D721Med (cell line): ENCODE results near the gene ST14.

Source experiments
- DNase-seq: peaks from one replicate; pipeline ENCODE4 v3.0.0; 2011; ENCODE audit warnings: low spot score; ENCODE audit not compliant: insufficient read length
- FAIRE-seq: peaks from 2 replicates; lab custom pipeline; 2011; peaks lifted over from hg19 to GRCh38; lab: Jason Lieb, UNC
- CTCF ChIP-seq: IDR thresholded peaks from 2 replicates; pipeline ENCODE4 v1.5.1; 2012; ENCODE audit warnings: mild to moderate bottlenecking, control low read depth; ENCODE audit not compliant: insufficient read depth; ENCODE audit errors: missing control alignments

ST14 gene

GRCh38 chr11:130159657-130160497 is at the start of gene ST14:
TSS of gene ST14 (plus strand) at chr11:130159782. CDS start at chr11:130159980, 198 bp downstream.
- FAIRE-seq (no peak), DNase-seq (no peak)
- TF ChIP-seq CTCF, result no peak

- FAIRE-seq, result no peak
- TF ChIP-seq CTCF, result no peak
- no peak for DNase-seq
Measured at GRCh38 chr11:130110339-130111108, 49.1 kb upstream of the ST14 start.

DNA sequence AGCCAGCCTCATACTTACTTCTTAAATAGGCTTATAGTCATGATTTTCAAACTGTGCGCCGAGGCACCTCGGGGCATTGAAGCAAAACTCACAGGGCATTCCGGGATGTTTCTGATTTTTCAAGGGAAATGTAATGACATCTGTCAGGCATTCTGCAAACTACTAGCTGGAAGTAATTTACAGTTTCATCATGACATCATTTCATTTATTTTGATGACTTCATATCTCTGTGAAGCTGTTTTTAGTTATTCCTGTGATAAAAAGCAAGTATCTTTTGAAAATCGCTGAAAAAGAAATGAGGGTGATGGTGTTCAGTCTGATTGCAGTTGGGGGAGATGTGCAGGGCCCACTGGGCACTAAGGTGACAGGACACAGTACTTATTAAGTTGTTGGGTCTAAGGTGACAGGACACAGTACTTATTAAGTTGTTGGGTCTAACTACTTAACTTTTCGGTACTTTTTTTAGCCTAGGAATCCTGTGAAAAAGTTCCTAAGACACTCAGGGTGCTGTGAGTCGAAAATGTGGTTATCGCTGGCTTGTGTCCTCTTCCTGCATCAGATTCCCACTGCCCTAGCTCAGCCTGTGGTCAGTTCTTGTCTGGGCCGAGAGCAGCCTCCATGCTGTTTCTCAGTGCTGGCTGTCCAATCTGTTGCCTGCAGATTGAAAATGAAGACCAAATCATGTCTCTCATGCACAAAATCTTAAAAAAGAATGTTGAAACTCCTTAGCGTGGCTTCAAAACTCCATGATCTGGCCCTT is 47.3 kb upstream of the ST14 start:
- TF ChIP-seq CTCF, result no peak
- FAIRE-seq, result no peak
- DNase-seq, result no peak

GRCh38 chr11:130114281-130114680 is 45.3 kb upstream of the ST14 start:
- FAIRE-seq (no peak), DNase-seq (no peak)
- TF ChIP-seq CTCF, result no peak

- TF ChIP-seq CTCF, result no peak
- no peak for FAIRE-seq
- DNase-seq, result no peak
Measured at GRCh38 chr11:130114726-130115125, 44.9 kb upstream of the ST14 start.

- DNase-seq (no peak), FAIRE-seq (no peak)
- TF ChIP-seq CTCF, result no peak
Measured at GRCh38 chr11:130115218-130115617, 44.4 kb upstream of the ST14 start.
